AG04449 (cell line): ENCODE measurements around the gene DOCK9.

Experiments
- CTCF ChIA-PET: fragments of 350-600 bp; formaldehyde crosslinking; extraction: SDS; loops from one replicate; lab custom pipeline; 2021; ENCODE audit warnings: antibody characterized with exemption; lab: Yijun Ruan, JAX
- POLR2A ChIA-PET: fragments of 400-600, 350-600 bp; formaldehyde crosslinking; extraction: SDS; loops from one replicate; lab custom pipeline; 2020; ENCODE audit warnings: antibody characterized with exemption, inconsistent platforms; lab: Yijun Ruan, JAX
- DNase-seq: peaks from one replicate; pipeline ENCODE4 v3.0.0-alpha.2; 2010; ENCODE audit warnings: low read depth, low spot score
- H3K4me3 ChIP-seq: 2 replicates; pipeline ENCODE4 v1.5.1; 2011; ENCODE audit warnings: low read depth, mild to moderate bottlenecking, control low read depth, low read length
- TF ChIP-seq, protein P1 (sequence below): IDR thresholded peaks from one replicate; pipeline ENCODE4 v1.5.1; 2011; ENCODE audit warnings: mild to moderate bottlenecking, moderate library complexity, low read length, control low read depth, inconsistent platforms; ENCODE audit not compliant: insufficient read depth; ENCODE audit errors: missing control alignments

The DOCK9 gene

GRCh38 chr13:98917116-98917515 lies 60.7 kb downstream of the DOCK9 start:
- TF ChIP-seq, protein P1, sequence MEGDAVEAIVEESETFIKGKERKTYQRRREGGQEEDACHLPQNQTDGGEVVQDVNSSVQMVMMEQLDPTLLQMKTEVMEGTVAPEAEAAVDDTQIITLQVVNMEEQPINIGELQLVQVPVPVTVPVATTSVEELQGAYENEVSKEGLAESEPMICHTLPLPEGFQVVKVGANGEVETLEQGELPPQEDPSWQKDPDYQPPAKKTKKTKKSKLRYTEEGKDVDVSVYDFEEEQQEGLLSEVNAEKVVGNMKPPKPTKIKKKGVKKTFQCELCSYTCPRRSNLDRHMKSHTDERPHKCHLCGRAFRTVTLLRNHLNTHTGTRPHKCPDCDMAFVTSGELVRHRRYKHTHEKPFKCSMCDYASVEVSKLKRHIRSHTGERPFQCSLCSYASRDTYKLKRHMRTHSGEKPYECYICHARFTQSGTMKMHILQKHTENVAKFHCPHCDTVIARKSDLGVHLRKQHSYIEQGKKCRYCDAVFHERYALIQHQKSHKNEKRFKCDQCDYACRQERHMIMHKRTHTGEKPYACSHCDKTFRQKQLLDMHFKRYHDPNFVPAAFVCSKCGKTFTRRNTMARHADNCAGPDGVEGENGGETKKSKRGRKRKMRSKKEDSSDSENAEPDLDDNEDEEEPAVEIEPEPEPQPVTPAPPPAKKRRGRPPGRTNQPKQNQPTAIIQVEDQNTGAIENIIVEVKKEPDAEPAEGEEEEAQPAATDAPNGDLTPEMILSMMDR = no peak
- CTCF ChIA-PET = interaction anchor here (1.1 kb wide), 1 partner anchor 10 kb away, joined by 3 read pairs; no protein-coding TSS in a partner anchor
- POLR2A ChIA-PET = no interaction called here
- H3K4me3 ChIP-seq = no peak overlapping the region
- DNase-seq = no peak

GRCh38 chr13:98916403-98916802 lies 61.5 kb downstream of the DOCK9 start:
- no peak overlapping the region for H3K4me3 ChIP-seq
- ChIA-PET POLR2A (no interaction called here), CTCF (interaction anchor here (1.1 kb wide), 1 partner anchor 9 kb away, joined by 3 read pairs; no protein-coding TSS in a partner anchor)
- DNase-seq = no peak
- TF ChIP-seq, protein P1 = no peak

DNA sequence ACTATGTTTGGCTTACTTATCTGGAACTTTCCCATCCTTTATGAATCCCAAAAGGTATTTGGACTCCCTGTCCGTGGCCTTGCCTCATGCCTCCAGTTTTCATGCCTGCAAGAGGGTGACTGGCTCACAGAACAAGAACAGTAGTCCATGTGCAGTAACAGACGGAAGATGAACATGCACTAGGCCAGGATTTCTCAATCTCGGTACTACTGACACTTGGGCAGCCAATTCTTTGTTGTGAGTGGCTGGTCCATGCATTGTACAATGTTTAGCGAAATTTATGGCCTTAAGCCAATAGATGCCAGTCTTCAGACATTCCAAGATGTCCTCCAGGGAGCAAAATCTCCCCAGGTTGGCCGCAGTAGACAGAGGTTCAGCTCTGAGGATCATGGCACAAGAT lies 61.9 kb downstream of the DOCK9 start:
- ChIA-PET POLR2A (no interaction called here), CTCF (interaction anchor here (1.0 kb wide), 1 partner anchor 16 kb away, joined by 3 read pairs; no protein-coding TSS in a partner anchor)
- no peak for DNase-seq
- TF ChIP-seq, protein P1 = no peak
- no peak overlapping the region for H3K4me3 ChIP-seq

DNA sequence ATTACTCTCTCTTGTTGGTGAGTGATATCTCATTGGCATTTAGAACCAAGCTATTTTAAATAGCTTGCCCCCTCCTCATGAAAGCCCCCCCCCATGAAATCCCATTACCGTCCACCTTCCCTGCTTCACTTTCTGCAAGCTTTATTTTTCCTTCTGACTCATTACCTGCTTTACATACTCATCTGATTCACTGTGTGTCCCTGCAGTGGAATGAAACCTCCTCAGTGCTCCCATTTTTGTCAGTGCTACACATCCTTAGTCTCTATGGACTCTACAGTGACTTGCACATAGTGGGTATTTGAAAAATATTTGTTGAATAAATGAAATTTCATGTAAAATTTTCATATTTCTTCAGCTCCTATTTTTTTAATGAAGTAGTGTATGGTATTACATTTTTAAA lies 62.3 kb downstream of the DOCK9 start:
- TF ChIP-seq, protein P1 = no peak
- H3K4me3 ChIP-seq = no peak overlapping the region
- POLR2A ChIA-PET = no interaction called here
- DNase-seq = no peak
- CTCF ChIA-PET = interaction anchor here (1.0 kb wide), 1 partner anchor 15 kb away, joined by 3 read pairs; no protein-coding TSS in a partner anchor

DNA sequence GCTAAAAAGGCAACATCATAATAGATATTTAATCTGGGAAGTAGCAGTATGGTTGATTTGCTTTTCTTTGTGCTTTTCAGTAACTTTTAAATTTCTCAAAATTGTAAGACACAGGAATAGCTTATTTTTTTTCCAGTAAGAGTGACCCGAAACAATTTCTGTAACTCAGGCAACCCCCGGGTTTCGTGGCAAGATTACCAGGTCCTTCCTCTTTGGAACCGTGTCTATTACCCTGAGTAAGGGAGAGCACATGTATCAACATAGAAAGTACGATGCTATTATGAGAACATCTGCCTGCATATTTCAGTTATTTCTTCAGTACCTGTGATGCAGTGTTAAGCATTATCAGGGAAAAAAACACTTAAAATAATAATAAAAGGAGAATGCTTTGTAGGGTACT lies 64.1 kb downstream of the DOCK9 start:
- TF ChIP-seq, protein P1 = no peak
- no peak overlapping the region for H3K4me3 ChIP-seq
- CTCF ChIA-PET = no interaction called here

GRCh38 chr13:98912846-98913245 lies 65.0 kb downstream of the DOCK9 start:
- no peak for DNase-seq

More for the DNA sequence above, 64.1 kb downstream of the DOCK9 start:
- POLR2A ChIA-PET = no interaction called here
- no peak for DNase-seq

More at GRCh38 chr13:98912846-98913245, 65.0 kb downstream of the DOCK9 start:
- H3K4me3 ChIP-seq = no peak overlapping the region
- ChIA-PET POLR2A (no interaction called here), CTCF (no interaction called here)
- TF ChIP-seq, protein P1 = no peak
